ENCODE measurements around the gene LRRC4C.
A peak's percentile ranks its signal among the peaks of the same experiment; 100 is the strongest.

DNA sequence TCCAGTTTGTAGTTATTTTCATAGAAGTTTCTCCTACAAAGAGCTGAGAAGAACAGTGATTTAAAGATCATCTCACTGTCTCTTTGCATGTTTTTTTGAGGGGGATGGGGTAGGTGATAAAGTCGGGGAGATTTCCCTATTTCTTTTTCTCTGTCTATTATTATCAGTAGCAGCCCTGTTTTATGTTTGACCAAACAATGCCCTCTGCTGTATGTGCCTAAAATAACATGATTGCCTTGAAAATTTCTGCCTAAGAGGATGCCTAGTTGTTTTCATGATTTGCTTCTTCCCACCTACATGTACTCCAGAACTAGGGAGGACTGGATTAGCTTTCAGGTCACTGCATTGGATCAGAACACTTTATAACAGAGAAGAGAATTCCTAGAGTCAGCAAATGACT lies 1330.2 kb downstream of the LRRC4C start:
- TF ChIP-seq, protein P1, sequence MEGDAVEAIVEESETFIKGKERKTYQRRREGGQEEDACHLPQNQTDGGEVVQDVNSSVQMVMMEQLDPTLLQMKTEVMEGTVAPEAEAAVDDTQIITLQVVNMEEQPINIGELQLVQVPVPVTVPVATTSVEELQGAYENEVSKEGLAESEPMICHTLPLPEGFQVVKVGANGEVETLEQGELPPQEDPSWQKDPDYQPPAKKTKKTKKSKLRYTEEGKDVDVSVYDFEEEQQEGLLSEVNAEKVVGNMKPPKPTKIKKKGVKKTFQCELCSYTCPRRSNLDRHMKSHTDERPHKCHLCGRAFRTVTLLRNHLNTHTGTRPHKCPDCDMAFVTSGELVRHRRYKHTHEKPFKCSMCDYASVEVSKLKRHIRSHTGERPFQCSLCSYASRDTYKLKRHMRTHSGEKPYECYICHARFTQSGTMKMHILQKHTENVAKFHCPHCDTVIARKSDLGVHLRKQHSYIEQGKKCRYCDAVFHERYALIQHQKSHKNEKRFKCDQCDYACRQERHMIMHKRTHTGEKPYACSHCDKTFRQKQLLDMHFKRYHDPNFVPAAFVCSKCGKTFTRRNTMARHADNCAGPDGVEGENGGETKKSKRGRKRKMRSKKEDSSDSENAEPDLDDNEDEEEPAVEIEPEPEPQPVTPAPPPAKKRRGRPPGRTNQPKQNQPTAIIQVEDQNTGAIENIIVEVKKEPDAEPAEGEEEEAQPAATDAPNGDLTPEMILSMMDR (IDR thresholded peaks at IDR 0.05), result peak; percentile 70
- TF ChIP-seq ZFX (IDR thresholded peaks at IDR 0.05; ENCODE audit: borderline replicate concordance), result no peak

Data from 22Rv1 (cell line).